HG02885 (cell line): ENCODE measurements around the gene ACTRT1.

Experiments
- ATAC-seq: cut with Tn5 transposase; IDR thresholded peaks from one replicate; pipeline ENCODE4 v1.9.1; 2021; ENCODE audit warnings: mild to moderate bottlenecking; ENCODE audit not compliant: unreplicated experiment, poor library complexity

The ACTRT1 gene

GRCh38 chrX:128052303-128052702 is at the start of gene ACTRT1:
Gene ACTRT1 (minus strand): TSS chrX:128052403. CDS start chrX:128052206, 197 bp downstream.
- ATAC-seq = no peak

DNA sequence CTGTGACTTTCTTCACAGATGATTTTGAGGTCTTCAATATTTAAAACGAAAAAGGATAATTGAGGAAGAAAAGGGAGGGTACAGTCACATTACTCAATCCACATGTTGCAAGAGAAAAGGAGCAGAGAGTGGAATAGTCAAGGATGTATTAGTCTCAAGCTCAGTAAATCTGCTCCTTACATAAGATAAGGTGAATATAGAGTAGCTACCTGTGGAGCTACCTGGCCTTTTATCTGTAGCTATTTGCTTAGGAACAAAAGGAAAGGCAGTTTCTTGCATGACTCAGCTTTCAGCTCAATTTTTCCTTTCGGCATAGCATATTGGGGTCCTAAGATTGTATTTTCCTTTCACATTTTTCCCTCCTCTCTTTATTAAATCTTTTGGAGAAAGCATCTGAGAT is 26.3 kb upstream of the ACTRT1 start:
- no peak for ATAC-seq

- no peak for ATAC-seq
These were observed 5.2 kb upstream of the ACTRT1 start for GRCh38 chrX:128057421-128057820.

- no peak for ATAC-seq
These were observed 677 bp downstream of the ACTRT1 start for GRCh38 chrX:128051526-128051925.

DNA sequence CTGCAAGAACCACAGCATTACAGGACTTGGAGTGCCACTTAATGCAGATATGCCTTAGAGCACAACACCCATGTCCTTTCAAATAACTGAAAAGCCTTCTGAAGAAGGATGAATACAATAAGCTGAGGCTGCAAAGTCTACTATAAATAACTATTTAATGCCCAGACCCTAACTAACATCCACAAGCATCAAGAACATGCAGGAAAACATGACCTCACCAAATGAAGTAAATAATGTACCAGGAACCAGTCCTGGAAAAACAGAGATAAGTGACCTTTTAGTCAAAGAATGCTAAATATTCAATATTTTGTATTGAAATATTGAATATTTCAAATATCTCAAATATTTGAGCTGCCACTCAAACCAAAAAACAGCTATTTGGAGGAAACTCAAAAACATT is 16.9 kb downstream of the ACTRT1 start:
- ATAC-seq = no peak

DNA sequence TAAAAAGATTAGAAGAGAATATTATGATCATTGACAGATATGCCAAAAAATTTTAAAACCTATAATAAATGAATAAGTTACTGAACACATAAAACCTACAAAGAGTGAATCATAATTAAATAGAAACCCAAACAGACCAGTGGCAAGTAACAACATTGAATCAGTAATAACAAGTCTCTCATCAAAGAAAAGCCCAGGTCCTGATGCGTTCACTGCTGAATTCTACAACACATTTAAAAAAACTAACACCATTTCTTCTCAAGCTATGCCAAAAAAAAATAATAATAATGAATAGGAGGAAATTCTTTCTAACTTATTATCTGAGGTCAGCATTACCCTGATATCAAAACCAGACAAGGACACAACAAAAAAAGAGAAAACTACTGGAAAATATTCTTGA is 30.6 kb downstream of the ACTRT1 start:
- no peak for ATAC-seq

- no peak for ATAC-seq
These were observed 31.5 kb downstream of the ACTRT1 start for GRCh38 chrX:128020701-128021100.

GRCh38 chrX:128019218-128019617 is 33.0 kb downstream of the ACTRT1 start:
- ATAC-seq = no peak

DNA sequence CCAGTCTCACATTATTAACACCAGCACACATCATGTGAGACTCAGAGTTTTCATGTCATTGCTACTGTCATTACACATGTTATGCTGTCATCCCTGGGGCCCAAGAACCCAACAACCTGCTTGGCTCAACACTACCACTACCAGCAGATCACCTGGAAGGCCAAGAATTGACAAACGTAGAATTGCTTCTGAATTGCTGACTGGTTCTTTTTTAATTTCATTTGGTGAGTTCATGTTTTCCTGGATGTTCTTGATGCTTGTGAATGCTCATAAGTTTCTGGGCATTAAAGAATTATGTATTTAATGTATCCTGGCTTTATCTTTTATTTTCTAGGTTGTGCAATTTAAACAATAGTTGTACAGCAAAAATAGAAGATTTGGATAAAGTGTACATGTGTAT is 40.2 kb downstream of the ACTRT1 start:
- ATAC-seq = no peak

DNA sequence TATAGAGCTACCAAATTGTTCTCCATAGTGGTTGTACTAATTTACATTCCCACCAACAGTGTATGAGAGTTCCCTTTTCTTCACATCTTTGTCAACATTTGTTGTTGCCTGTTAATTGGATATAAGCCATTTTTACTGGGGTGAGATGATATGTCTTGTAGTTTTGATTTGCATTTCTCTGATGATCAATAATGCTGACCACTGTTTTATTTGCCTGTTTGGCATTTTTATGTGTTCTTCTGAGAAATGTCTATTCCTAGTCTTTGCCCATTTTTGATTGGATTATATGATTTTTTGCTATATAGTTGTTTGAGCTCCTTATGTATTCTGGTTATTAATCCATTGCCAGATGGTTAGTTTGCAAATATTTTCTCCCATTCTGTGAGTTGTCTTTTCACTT is 44.3 kb downstream of the ACTRT1 start:
- no peak for ATAC-seq
